Measurements from ENCODE around the gene LSM3. TPM values are rescaled to one million over a fixed set of nuclear protein-coding genes. Genes with fewer than 3 reads are reported as not detected.
A peak's percentile ranks its signal among the peaks of the same experiment; 100 is the strongest.

The LSM3 gene
- total RNA-seq, 1 donor from 2014 or later = 9.5 TPM

DNA sequence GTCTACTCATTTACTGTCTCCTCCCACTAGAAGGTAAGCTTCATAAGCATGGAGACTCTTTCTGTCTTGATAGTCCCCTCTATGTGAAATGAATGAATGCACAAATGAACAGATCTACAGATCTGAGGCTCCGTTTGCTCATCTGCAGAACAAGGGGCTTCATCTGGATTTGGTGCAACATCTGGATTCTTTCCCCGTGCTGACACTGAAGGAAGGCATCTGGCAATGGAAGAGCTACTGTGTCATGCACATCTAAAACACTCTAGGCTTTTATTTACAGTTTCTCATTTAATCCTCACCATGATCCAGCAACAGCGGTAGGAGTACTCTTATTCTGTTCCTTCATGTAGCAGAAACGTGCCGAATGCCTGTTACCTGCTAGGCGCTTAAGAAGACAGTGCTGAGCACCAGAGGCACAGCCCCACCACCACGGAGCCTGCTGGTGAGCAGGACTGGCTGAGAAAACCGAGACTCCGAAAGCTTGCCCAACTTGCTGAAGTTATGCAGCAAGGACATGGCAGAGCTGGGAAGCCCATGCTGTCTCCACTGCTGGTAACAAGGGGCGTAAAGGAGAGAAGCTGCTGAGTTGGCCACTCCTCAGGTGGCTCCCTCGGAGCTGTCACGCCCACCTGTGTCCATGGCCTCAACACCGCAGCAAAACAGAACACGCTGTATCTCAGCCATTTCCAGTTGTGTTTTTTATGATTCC lies 31.1 kb downstream of the LSM3 start:
- no peak overlapping the region for H3K4me3 Mint-ChIP-seq (ENCODE audit: unreplicated experiment)
- no peak for DNase-seq (ENCODE audit: low read depth)
- Histone ChIP-seq H3K4me3 (ENCODE audit: insufficient read depth, low read depth, low read length) (no peak overlapping the region), H3K27ac (ENCODE audit: low read depth, low read length) (peak overlapping the region; percentile 43), H2AFZ (ENCODE audit: low read depth, low read length) (no peak overlapping the region), H3K4me1 (ENCODE audit: insufficient read depth, low read length) (peaks cover 42% of the 10 kb centered on the region), H3K9ac (ENCODE audit: low read length) (no peak overlapping the region), H3K9me3 (ENCODE audit: insufficient read depth, low read depth, low read length) (no peaks in the 10 kb centered on the region), H3K27me3 (ENCODE audit: insufficient read depth, low read length) (no peaks in the 10 kb centered on the region), H3K79me2 (ENCODE audit: insufficient read depth, low read length) (no peaks in the 10 kb centered on the region), H3K36me3 (ENCODE audit: insufficient read depth, low read length) (no peaks in the 10 kb centered on the region), H4K20me1 (ENCODE audit: insufficient read depth, low read length) (no peaks in the 10 kb centered on the region), H3K4me2 (ENCODE audit: low read length) (peak overlapping the region; percentile 33)
- H3K27me3 Mint-ChIP-seq (ENCODE audit: low read depth, unreplicated experiment) = peaks cover 3% of the 10 kb centered on the region
- TF ChIP-seq EZH2 (IDR thresholded peaks at IDR 0.05; ENCODE audit: insufficient read depth, low read length) (no peak), CTCF (IDR thresholded peaks at IDR 0.05; ENCODE audit: insufficient read depth, low read depth, low read length) (no peak)
- no peaks in the 10 kb centered on the region for H3K36me3 Mint-ChIP-seq (ENCODE audit: low read depth, unreplicated experiment)
- H3K9me3 Mint-ChIP-seq (ENCODE audit: unreplicated experiment) = no peaks in the 10 kb centered on the region
- no peak overlapping the region for H3K27ac Mint-ChIP-seq (ENCODE audit: unreplicated experiment)
- FAIRE-seq = no peak
- peaks cover 21% of the 10 kb centered on the region for H3K4me1 Mint-ChIP-seq (ENCODE audit: low read depth, unreplicated experiment)

- no peaks in the 10 kb centered on the region for H3K79me2 ChIP-seq (ENCODE audit: insufficient read depth, low read length)
- H3K4me3 Mint-ChIP-seq (ENCODE audit: unreplicated experiment) = no peak overlapping the region
- H3K4me1 ChIP-seq (ENCODE audit: insufficient read depth, low read length) = peaks cover 38% of the 10 kb centered on the region
- no peaks in the 10 kb centered on the region for H4K20me1 ChIP-seq (ENCODE audit: insufficient read depth, low read length)
- H3K27ac ChIP-seq (ENCODE audit: low read depth, low read length) = peak overlapping the region; percentile 59
- H2AFZ ChIP-seq (ENCODE audit: low read depth, low read length) = no peak overlapping the region
- H3K4me1 Mint-ChIP-seq (ENCODE audit: low read depth, unreplicated experiment) = peaks cover 20% of the 10 kb centered on the region
- H3K9me3 Mint-ChIP-seq (ENCODE audit: unreplicated experiment) = no peaks in the 10 kb centered on the region
- TF ChIP-seq EZH2 (IDR thresholded peaks at IDR 0.05; ENCODE audit: insufficient read depth, low read length) = no peak
- no peak overlapping the region for H3K9ac ChIP-seq (ENCODE audit: low read length)
- H3K4me3 ChIP-seq (ENCODE audit: insufficient read depth, low read depth, low read length) = no peak overlapping the region
- H3K27ac Mint-ChIP-seq (ENCODE audit: unreplicated experiment) = no peak overlapping the region
- H3K27me3 ChIP-seq (ENCODE audit: insufficient read depth, low read length) = no peaks in the 10 kb centered on the region
- H3K36me3 Mint-ChIP-seq (ENCODE audit: low read depth, unreplicated experiment) = no peaks in the 10 kb centered on the region
- peaks cover 6% of the 10 kb centered on the region for H3K27me3 Mint-ChIP-seq (ENCODE audit: low read depth, unreplicated experiment)
- DNase-seq (ENCODE audit: low read depth) (no peak), FAIRE-seq (no peak)
- H3K4me2 ChIP-seq (ENCODE audit: low read length) = peak overlapping the region; percentile 60
- H3K9me3 ChIP-seq (ENCODE audit: insufficient read depth, low read depth, low read length) = no peaks in the 10 kb centered on the region
- H3K36me3 ChIP-seq (ENCODE audit: insufficient read depth, low read length) = no peaks in the 10 kb centered on the region
These were observed 31.7 kb downstream of the LSM3 start for GRCh38 chr3:14210290-14210688.

- DNase-seq (ENCODE audit: low read depth) (peak; percentile 99), FAIRE-seq (no peak)
- no peaks in the 10 kb centered on the region for H3K9me3 ChIP-seq (ENCODE audit: insufficient read depth, low read depth, low read length)
- no peak overlapping the region for H2AFZ ChIP-seq (ENCODE audit: low read depth, low read length)
- no peaks in the 10 kb centered on the region for H3K36me3 ChIP-seq (ENCODE audit: insufficient read depth, low read length)
- peaks cover 38% of the 10 kb centered on the region for H3K4me1 ChIP-seq (ENCODE audit: insufficient read depth, low read length)
- Mint-ChIP-seq H3K9me3 (ENCODE audit: unreplicated experiment) (no peaks in the 10 kb centered on the region), H3K4me3 (ENCODE audit: unreplicated experiment) (peak overlapping the region; percentile 30), H3K4me1 (ENCODE audit: low read depth, unreplicated experiment) (peaks cover 20% of the 10 kb centered on the region), H3K27me3 (ENCODE audit: low read depth, unreplicated experiment) (peaks cover 6% of the 10 kb centered on the region), H3K27ac (ENCODE audit: unreplicated experiment) (peak overlapping the region; percentile 77), H3K36me3 (ENCODE audit: low read depth, unreplicated experiment) (no peaks in the 10 kb centered on the region)
- TF ChIP-seq EZH2 (IDR thresholded peaks at IDR 0.05; ENCODE audit: insufficient read depth, low read length) (no peak), CTCF (IDR thresholded peaks at IDR 0.05; ENCODE audit: insufficient read depth, low read depth, low read length) (no peak)
- H3K4me2 ChIP-seq (ENCODE audit: low read length) = peak overlapping the region; percentile 60
- no peak overlapping the region for H3K4me3 ChIP-seq (ENCODE audit: insufficient read depth, low read depth, low read length)
- H3K27ac ChIP-seq (ENCODE audit: low read depth, low read length) = peak overlapping the region; percentile 59
- peak overlapping the region; percentile 30 for H3K9ac ChIP-seq (ENCODE audit: low read length)
- H4K20me1 ChIP-seq (ENCODE audit: insufficient read depth, low read length) = no peaks in the 10 kb centered on the region
- no peaks in the 10 kb centered on the region for H3K27me3 ChIP-seq (ENCODE audit: insufficient read depth, low read length)
- no peaks in the 10 kb centered on the region for H3K79me2 ChIP-seq (ENCODE audit: insufficient read depth, low read length)
These were observed 32.4 kb downstream of the LSM3 start for GRCh38 chr3:14210843-14211594.

Measured in astrocyte (in vitro differentiated cells and primary cell).